A549 (cell line): ENCODE results near the gene KIAA2012.

Source experiments
- BCL3 ChIP-seq: fragments of >200 bp; sonication (Bioruptor Twin); formaldehyde crosslinking; IDR thresholded peaks from 3 replicates; pipeline ENCODE4 v1.6.1; 2016
- CBX8 ChIP-seq: fragments of 200-600 bp; sonication (generic); IDR thresholded peaks from 2 replicates; pipeline ENCODE4 v1.6.1; 2016
- CEBPB ChIP-seq, 2 experiments: fragments of >200 bp in 1 of 2; sonication (Bioruptor Twin) in 1 of 2; formaldehyde crosslinking in 1 of 2; IDR thresholded peaks; 2 replicates each; pipeline ENCODE4 v1.6.1; 2012 to 2016
- CHD4 ChIP-seq: fragments of 200-600 bp; sonication (generic); IDR thresholded peaks from 2 replicates; pipeline ENCODE4 v1.6.1; 2016; ENCODE audit warnings: antibody characterized with exemption, mild to moderate bottlenecking, borderline replicate concordance
- CTCF ChIP-seq: fragments of >200 bp; sonication (Bioruptor Twin); formaldehyde crosslinking; IDR thresholded peaks from 3 replicates; pipeline ENCODE4 v1.5.1; 2016
- ELK1 ChIP-seq: fragments of 150-350 bp; IDR thresholded peaks from 2 replicates; pipeline ENCODE4 v1.6.1; 2014; ENCODE audit warnings: low read depth, mild to moderate bottlenecking, low read length
- EP300 ChIP-seq, 2 experiments: fragments of >200 bp; sonication (Bioruptor Twin); formaldehyde crosslinking; IDR thresholded peaks; 2 replicates in 1 of 2; 3 replicates in 1 of 2; pipeline ENCODE4 v1.6.1; 2016 to 2017
- HDAC2 ChIP-seq: fragments of 200-600 bp; sonication (generic); IDR thresholded peaks from 2 replicates; pipeline ENCODE4 v1.6.1; 2016
- KDM1A ChIP-seq: fragments of 200-600 bp; sonication (generic); IDR thresholded peaks from 2 replicates; pipeline ENCODE4 v1.6.1; 2016; ENCODE audit warnings: low read depth, mild to moderate bottlenecking
- KDM5A ChIP-seq: fragments of 200-600 bp; sonication (generic); IDR thresholded peaks from 2 replicates; pipeline ENCODE4 v1.6.1; 2016; ENCODE audit warnings: antibody characterized with exemption, mild to moderate bottlenecking
- MAFK ChIP-seq: fragments of 450-650 bp; IDR thresholded peaks from 2 replicates; pipeline ENCODE4 v1.6.1; 2014; ENCODE audit not compliant: partially characterized antibody
- MYC ChIP-seq: IDR thresholded peaks from 2 replicates; pipeline ENCODE4 v1.6.1; 2012; ENCODE audit warnings: mild to moderate bottlenecking, inconsistent platforms, low read length, improper control_type of control experiment, borderline replicate concordance
- RCOR1 ChIP-seq: fragments of 150-350 bp; IDR thresholded peaks from 2 replicates; pipeline ENCODE4 v1.6.1; 2014; ENCODE audit warnings: antibody characterized with exemption, low read length, low read depth
- REST ChIP-seq: fragments of 200-600 bp; sonication (generic); IDR thresholded peaks from 2 replicates; pipeline ENCODE4 v1.6.1; 2016; ENCODE audit warnings: antibody characterized with exemption, mild to moderate bottlenecking, moderate library complexity

- no peak for TF ChIP-seq CTCF
- no peak for TF ChIP-seq CBX8
- no peak for TF ChIP-seq ELK1
- no peak for TF ChIP-seq KDM5A
- TF ChIP-seq HDAC2, result no peak
- no peak for TF ChIP-seq KDM1A
- no peak for TF ChIP-seq REST
- TF ChIP-seq RCOR1, result no peak
- no peak for TF ChIP-seq BCL3
- no peak for TF ChIP-seq CEBPB (IDR thresholded peaks at IDR 0.05)
- no peak for TF ChIP-seq CHD4
- no peak for TF ChIP-seq MAFK
- TF ChIP-seq EP300 (IDR thresholded peaks at IDR 0.05), result no peak
- no peak for TF ChIP-seq MYC
Observed at GRCh38 chr2:202095235-202095634, 22.2 kb downstream of the KIAA2012 start.
